EH (cell line): ENCODE data around the gene INPP5A.
"Not testable (repeated sequence)": the region's sequence is repeated elsewhere in the genome, so short reads cannot be mapped to it uniquely, and the experiment has no call there.

Experiments used
- DNase-seq: peaks from one replicate; pipeline ENCODE4 v3.0.0-alpha.2; 2015; ENCODE audit warnings: low read depth

Gene INPP5A

DNA sequence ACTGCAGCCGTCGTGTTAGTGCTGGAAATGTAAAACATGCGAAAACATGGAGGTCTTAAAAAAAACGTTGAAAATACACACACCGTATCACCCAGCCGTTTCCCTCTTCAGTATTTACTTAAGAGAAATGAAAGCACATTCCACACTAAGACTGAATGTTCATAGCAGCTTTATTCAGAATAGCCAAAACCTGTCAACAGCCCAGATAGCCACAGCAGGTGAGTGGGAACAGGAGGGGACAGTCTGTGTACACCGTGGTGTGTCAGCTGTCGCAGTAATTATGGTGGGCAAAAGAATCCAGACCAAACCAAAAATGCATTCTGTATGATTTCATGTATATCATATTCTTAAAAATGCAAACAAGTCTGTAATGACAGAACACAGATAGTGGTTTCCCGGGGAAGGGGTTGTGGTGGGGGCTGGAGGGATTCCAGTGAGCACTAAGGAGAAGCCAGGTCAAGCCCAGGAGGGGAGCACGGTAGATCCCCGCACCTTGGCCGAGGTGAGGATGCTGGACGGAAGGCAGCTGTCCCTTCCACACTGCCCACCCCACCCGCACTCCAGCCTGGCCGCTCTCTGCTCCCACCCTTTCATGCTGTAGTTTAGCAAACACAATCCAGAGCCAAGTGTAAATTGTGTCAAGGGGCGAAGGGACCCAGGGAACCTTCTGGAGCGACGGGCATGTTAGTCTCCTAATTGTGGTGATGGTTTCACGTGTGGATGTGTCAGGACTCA is 124.8 kb downstream of the INPP5A start:
- DNase-seq, result no peak

DNA sequence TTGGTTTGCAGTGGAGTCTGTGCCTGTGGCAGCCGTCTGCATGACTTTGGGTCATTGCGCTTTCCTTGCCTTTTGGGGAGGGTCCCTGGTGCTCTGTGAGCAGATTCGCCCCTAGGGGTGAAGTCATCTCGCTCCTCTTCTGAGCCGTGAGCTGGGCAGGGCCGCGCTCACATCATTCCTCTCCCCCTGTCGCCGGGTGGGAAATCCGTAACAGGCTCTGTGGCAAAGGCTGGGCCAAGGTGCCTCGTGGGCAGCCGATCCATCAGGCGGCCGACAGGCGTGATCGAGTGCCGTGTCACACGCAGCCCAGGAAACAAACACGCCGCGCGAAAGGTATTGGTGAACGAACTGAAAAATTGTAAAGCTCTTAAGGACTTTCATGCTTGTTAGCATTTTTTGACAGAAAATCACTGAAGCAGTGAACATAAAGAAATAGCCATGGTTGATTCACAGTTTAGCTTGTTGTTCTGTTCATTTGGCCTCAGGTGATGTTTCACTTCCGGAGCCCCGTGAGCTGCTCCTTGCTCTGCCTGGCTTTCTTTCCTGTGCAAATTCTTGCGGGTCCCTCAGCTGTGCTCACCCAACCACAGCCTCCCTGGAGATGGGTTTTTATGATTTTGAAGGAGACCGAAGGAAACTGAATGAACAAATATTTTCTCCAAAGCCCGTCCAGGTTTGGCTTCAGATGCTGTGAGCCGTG is 126.2 kb downstream of the INPP5A start:
- no peak for DNase-seq

DNA sequence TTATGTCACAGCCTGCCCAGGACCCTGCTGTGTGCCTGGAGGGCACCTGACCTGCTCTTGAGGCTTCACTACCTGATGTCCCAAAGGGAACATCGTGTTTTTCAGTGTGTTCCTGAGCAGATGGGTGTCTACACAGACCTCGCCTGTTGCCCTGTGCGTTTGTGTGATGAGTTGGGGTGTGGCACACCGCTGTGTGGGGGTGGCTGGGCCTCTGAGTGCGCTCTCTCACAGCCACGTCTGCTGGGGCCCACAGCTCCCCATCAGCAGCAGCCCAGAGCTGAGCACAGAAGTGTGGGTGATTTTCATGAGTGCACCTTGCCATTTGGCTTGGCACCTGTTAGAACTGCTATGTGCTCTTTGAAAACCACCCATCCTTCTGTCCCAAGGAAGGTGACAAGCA is 126.8 kb downstream of the INPP5A start:
- DNase-seq, result no peak

DNA sequence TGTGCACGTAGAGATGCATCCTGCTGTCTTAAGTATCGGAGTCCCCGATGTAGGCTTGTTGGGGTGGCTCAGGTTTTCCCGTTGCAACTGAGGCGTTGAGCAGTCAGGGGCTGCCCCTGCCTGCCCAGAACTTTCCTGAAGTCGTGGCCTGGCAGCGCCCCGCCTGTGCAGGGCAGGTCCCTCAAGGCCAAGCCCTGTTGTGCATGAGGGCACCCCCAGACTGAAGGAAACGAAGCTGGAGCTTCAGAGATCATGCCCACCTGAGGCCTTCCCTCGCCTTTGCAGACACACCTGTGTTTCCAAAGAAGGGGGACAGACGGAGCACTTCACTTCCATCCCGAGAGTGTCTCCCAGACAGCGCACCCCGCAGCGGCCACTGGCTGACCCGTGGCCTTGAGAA is 127.3 kb downstream of the INPP5A start:
- no peak for DNase-seq

DNA sequence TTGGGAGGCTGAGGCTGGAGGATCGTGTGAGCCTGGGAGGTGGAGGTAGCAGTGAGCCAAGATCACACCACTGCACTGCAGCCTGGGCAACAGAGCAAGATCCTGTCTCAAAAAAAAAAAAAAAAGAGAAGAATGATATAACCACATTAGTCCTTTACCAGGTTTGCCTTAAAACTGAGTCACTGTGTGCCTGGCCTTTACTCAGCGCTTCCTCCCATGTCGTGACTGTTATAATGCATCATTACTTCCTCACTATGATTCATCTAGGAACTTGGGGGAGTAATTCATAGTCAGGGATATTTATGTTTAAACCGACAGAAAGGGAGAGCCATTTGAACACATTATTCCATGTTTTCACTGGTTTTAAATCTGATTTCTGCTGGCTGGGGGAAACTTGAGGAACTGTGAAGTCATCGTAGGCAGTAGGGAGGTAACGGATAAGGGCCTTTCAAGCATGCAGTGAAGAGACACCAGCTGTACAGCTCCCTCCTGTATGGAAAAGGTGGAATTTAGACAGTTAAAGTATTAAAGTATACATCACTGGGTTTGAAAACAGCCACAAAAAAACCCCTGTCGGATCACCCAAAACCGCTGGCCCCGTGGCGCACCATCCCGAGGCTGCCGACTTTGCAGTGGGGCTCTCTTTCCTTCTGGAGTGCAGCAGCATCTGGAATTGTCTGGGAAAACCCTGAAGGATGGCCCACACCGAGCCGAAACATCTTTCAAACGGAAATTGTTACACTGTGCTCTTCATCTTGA is 128.5 kb downstream of the INPP5A start:
- peak; percentile 94 for DNase-seq

DNA sequence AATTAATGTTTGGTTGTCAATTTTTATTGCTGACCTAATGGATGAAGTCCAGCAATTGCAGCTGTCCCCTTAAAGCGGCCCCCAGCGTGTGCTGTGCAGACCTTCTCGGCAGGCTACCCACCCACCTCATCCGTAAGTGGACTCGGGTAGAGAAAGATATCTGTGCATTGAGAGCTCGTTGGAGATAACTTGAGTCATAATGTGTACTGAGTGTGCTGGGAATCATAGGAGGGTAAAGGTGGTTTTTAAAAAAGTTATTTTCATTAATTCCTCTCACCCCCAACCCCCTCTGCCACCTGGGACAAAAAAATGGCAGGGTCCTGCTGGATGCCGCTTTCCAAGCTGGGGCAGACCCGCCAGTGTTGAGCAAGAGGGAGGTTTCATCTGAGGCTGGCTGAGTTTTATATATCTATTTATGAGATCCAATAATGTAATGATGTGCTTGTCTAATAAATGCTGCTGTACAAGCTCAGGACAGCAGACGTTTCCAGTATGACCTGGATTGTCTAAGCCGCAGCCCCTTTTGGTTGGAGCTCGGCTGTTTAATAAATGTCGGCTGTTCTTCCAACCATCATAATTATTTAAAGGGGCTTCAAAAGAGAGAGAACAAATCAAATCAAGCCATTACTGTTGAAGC is 129.2 kb downstream of the INPP5A start:
- DNase-seq, result no peak

DNA sequence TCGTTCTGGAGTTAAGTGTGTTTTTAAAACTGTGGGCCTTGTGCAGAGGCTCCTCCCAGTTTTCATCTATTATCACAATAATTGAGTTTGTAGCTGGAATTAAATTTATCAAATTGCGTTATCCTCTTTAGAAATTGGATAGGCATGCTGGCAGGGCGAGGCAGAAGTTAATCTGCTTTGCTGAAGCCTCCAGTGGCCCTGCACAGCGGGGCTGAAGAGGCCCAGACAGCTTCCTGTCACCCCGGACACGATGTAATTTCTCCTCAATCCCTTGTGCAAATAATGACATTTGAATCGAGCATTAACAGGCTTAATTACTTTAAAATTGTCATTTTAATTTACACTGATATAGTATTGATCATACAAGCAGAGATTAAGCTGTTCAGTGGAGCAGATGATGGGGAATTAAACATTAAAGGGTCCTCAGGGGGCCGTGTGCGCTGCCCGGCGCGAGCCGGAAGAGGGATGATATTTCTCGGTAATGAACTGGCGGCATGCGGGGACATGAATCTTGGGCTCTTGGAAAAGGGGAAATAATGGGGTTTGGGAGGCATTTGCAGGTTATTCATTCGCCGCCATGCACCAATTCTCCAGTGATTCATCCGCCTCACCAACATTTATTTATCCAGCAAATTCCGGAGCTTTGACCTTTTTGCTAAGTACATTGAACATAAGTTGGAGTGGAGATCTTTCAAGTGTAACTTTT is 129.9 kb downstream of the INPP5A start:
- DNase-seq, result peak; percentile 79

DNA sequence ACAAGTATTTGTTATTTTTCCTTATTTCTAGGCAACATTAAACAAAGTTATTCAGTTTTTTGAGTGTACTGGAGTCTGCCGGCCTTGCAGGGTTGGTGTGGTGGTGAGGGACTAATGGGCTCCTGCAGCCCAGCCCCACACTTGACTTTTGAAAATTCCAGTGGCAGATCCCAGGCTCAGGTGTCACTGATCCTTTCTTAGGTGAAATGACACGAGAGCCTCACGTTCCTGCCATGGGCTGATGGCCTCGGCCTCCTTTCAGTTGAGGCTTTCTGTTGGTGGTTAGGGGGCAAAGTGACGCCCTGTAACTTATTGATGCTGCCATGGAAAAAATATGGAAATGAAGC is 130.4 kb downstream of the INPP5A start:
- no peak for DNase-seq

DNA sequence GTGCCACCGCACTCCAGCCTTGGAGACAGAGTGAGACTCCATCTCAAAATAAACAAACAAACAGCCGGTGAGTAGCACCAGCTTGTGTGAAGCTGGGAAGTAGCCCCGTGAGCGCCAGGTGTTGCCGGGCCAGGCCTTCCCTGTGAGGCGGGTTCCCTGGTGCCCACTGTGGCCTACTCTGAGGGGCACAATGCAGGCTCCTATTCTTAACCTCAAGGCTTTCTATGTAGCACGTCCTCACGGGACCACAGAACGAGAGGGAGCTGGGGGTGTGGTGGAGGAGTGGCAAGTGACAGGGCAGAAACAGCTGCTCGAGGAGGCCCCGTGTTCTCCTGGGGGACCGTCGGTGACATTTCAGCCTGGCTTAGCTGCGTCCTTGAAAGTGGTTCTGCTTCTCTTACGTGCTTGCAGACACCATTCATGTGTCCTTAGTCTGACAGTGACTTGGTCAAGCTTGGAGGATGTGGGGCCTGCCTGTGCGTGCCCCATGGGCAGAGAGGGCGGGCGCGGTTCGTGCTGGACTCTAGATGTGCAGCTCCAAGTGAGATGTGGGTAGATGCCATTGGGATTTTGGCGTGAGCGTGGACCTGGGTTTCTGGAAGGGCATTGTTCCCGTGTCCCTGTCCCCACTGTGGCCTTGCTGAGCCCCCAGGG is 131.7 kb downstream of the INPP5A start:
- no peak for DNase-seq

DNA sequence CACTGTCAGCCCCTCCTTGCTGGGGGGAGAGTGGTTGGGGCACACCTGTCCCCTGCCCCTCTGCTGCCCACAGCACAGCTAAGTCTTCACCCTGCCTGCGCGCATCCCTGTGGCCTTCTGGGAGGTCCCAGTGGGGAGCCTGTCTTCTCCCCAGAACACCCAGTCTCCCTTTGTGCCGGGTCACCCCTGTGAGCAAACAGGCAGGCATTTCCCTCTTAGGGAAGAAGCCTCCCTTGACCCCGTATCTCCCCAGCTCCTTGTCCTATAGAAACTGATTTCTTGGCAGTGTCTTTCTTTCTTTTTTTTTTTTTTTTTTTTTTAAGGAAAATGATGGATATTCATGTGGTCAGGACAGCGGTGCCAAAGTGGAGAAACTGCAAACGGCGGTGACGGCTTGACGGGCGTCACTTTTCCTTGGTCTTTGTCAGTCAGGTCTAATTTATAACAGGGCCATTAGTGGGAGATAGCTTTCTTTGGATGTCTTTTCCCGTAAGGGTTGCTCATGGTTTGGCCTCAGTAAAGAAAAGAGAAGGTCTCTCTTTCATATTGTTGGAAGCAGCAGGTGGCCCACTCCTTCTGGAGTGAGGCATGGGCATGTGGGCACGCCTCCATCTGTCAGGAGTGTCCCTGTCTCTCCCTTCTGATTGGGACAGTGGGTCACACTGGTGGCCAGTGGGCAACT is 133.1 kb downstream of the INPP5A start:
- DNase-seq, result peak; percentile 14

DNA sequence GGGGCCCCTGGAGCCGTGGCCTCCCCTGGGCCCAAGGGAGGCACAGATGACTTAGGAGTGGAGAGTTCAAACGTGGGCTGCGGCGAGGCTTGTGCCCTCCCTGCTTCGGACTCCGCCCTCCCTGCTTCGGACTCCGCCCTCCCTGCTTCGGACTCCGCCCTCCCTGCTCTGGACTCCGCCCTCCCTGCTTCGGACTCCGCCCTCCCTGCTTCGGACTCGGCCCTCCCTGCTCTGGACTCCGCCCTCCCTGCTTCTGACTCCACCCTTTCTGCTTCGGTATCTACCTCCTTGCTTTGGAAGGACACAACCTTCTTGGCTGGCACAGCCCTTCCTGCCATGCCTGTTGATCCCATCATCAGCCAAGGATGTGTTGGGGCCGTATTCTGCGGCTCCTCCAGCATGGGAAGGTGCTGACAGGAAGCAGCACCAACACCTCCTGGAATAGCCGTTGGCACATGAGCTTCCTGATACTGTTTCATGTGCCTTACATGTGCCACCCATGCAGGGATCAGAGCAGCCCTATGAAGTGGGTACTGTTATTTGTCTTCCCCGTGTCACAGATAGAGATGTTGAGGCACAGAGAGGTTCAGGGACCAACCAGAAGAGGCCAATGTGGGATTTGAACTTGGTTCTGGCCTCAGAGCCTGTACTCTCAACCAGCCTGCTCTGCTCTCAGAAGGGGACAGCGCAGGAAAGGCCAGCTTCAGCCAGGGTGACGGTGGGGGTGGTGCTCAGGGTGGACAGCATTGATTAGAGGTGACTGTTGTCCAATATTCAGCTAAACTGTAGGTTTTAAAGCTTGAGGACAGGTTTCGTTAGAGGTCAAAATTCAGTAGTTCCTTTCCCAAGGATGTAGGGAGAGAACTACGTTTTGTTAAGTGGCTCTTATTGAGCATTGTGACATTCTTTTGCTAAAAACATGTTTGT is 133.9 kb downstream of the INPP5A start:
- DNase-seq, result no peak

DNA sequence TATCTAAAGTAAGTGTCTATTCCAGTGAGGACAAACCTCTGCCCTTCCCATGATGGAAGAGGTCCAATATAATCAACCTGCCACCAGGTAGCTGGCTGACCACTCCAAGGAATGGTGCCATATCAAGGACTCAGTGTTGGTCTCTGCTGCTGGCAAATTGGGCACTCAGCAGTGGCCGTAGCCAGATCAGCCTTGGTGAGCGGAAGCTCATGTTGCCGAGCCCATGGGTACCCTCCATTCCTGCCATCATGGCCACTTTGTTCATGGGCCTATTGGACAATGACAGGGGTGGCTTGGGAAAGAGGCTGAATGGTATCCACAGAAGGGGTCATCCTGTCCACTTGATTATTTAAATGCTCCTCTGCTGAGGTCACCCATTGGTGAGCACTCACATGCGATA is 136.2 kb downstream of the INPP5A start:
- DNase-seq, result not testable (repeated sequence)

DNA sequence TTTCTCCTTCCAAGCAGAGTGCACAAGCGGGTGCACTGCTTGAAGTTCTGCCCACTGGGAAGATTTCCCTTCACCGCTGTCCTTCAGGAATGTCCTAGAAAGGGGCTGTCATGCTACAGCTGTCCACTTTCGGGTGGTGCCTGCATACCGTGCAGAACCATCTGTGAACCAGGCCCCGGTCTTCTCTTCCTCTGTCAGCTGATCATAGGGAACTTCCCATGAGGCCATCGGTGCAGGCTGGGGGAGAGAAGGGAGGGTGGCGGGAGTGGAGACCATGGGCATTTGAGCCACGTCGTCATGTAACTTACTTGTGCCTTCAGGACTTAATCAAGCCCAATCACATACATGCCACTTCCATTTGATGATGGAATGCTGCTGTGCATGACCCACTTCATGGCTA is 136.7 kb downstream of the INPP5A start:
- no peak for DNase-seq

DNA sequence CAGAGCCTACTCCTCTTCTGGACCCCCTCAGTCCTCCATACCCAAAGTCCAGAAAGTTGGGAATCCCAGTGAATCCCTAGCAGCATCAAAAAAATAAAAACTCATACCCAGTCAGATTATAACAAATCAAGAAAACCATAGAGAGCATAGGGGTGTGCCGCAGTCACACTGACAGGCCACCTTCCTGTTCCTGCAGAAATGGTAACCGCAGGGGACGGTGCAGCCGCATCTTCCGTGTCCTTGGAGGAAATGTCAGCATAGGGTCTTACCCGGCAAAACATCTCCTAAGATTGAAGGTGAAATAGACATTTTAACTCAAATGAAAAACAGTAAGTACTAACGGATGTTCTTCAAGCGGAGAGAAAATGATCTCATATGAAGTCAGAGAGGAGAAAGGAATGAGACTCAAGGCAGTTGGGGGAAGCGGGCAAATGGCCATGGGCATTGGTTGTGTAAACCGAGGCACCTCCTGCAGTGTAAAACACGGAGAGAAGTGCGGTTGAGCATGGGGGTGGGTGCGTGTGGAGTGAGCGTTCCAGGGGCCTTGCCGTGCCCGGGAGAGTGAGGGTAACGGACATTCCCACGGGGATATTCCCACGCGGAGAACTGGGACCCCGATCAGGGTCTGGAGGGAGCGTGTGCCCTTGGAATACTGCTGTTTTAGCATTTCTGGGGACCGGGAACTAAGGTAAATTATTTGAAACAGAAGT is 137.6 kb downstream of the INPP5A start:
- no peak for DNase-seq

DNA sequence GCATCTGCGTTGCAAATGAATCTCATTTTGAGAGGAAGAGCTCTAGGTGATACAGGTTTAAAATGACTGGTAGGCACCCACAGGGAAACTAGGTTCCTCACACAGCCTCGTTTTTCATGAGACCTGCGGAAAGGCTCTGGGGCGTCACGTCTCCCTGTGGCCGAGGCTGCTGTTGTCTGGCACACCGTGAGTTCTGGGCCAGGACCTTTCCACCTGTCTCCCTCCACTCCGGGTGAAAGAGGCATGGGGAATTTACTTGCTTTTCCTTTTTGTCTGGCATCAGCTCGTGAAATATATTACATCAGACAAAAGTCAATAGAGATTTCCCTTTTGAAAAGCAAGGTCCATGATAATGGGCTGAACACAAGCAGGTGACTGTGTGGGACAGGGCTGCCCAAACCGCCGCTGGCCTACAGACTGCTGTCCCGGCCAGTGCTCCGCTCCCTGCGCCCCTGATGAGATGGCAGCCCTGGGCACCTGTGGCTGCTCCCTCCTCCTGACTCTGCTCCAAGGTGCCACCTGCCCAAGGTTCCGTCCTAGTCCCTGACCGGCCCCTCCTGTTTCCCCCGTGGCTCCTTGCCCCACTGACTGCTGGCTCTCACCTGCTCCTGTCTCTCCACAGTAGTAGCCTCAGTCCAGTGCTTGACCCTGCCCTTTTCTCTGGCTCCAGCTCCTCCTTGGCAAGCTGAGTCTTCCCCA is 138.8 kb downstream of the INPP5A start:
- no peak for DNase-seq

DNA sequence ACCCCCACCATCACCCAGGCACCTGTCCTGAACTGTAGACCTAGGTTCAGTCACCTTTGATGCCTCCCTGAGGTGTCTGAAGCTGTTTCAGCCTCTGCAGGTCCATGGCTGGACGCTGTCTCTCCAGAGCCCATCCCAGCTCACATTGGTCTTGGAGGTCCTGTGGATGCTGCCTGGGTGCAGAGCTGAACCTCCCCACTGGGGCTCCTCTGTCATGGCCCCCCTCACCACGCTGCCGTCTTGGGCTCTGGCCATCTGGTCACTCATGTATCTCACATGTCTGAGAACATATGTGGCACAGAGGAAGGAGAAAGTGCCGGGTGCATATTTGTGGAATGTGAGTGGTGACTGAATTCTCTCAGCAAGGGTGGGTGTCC is 139.5 kb downstream of the INPP5A start:
- no peak for DNase-seq

DNA sequence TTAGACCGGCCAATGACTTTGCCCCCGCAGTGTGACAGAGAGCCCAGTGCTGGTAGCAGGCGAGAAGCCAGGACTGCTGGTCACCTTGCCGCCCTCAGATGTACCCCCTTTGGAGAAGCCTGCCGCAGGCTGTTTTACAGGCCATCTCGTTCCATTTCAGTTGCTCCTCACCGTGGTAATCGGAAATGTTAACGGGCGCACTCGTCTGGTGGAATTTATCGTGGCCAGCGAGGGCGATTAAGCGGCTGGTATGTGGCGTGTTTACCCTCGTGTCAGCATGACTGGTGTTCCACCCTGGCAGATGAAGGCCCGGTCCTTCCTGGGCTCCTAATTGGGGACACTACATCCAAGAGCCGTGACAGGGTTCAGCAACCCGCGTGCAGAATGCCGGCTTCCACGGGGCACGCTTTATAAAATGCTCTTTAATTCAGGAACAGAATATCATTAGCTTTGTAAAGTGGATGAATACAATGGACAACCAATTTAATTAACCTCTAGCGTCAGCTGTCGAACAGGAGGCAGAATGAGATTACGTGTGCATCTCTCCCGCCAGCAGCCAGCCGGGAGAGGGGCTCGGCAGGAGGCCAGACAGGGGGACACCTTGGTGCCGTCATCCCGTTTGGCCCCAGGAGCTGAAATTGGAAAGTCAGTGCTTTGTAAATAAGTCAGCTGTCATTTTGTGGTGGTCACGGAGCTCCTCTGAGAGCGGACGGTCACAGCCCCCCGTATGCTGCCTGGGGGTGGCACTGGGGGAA is 140.1 kb downstream of the INPP5A start:
- no peak for DNase-seq
